DND-41 (cell line): Measurements from ENCODE around the gene OBI1.

Source experiments
- CTCF ChIP-seq: IDR thresholded peaks from 2 replicates; pipeline ENCODE4 v1.5.1; 2012; ENCODE audit warnings: borderline replicate concordance, low read length, moderate library complexity, mild to moderate bottlenecking; ENCODE audit not compliant: poor library complexity, severe bottlenecking; ENCODE audit errors: extremely low read depth
- EZH2 ChIP-seq: IDR thresholded peaks from 3 replicates; pipeline ENCODE4 v1.6.1; 2012; ENCODE audit warnings: borderline replicate concordance, low read depth, mild to moderate bottlenecking, moderate library complexity, low read length, inconsistent platforms; ENCODE audit not compliant: severe bottlenecking

- no peak for TF ChIP-seq CTCF
- TF ChIP-seq EZH2, result no peak
Observed at GRCh38 chr13:78606471-78607408, 52.2 kb downstream of the OBI1 start.
